Breast epithelium (tissue), 4 donors: ENCODE measurements around the gene HYCC1. TPM values are rescaled to one million over a fixed set of nuclear protein-coding genes. Genes with fewer than 3 reads are reported as not detected.

Experiments used
- DNase-seq, 2 donors: peaks; one replicate each; pipeline ENCODE4 v3.0.0-alpha.2; 2019; ENCODE audit warnings: low spot score in 2 of 2
- H3K27ac ChIP-seq, 2 donors: fragments of 200-600 bp; sonication (generic) in 1 of 2; one replicate each; pipeline ENCODE4 v1.5.1; 2016 to 2019; ENCODE audit warnings: mild to moderate bottlenecking in 1 of 2
- H3K27me3 ChIP-seq, 2 donors: fragments of 200-600 bp; sonication (generic) in 1 of 2; one replicate each; pipeline versions ENCODE4 v1.5.1 to v1.6.0; 2017 to 2019; ENCODE audit warnings: control low read depth in 1 of 2, mild to moderate bottlenecking in 1 of 2
- H3K36me3 ChIP-seq: fragments of 200-600 bp; one replicate; pipeline ENCODE4 v1.5.1; 2019
- H3K4me1 ChIP-seq, 2 donors: fragments of 200-600 bp; sonication (generic); one replicate each; pipeline ENCODE4 v1.5.1; 2016 to 2019; ENCODE audit warnings: control low read depth in 1 of 2
- H3K4me3 ChIP-seq, 3 donors: fragments of 200-600 bp; sonication (generic); 1 replicate in 2 of 3; 2 replicates in 1 of 3; pipeline ENCODE4 v1.5.1; 2016 to 2019; ENCODE audit warnings: mild to moderate bottlenecking in 3 of 3, moderate library complexity in 2 of 3
- H3K9me3 ChIP-seq, 2 donors: fragments of 200-600 bp; sonication (generic) in 1 of 2; one replicate each; pipeline ENCODE4 v1.5.1; 2016 to 2019; ENCODE audit warnings: control low read depth in 1 of 2
- POLR2A ChIP-seq: fragments of 450-650 bp; IDR thresholded peaks from one replicate; pipeline ENCODE4 v1.6.1; 2016; ENCODE audit warnings: antibody characterized with exemption, mild to moderate bottlenecking, moderate library complexity
- POLR2AphosphoS5 ChIP-seq, 3 donors: sonication (generic); formaldehyde crosslinking; IDR thresholded peaks; one replicate each; pipeline ENCODE4 v1.6.1; 2017; ENCODE audit warnings: antibody characterized with exemption in 3 of 3
- intact Hi-C: fragments of 100-400 bp; cut with DNase I; formaldehyde crosslinking; loops from one replicate; pipeline ENCODE4 v1.15.1; 2023; ENCODE audit warnings: low total_unique reads
- total RNA-seq, 3 donors: library from RNA; depleted of rRNA; stranded (reverse); fragments of >200 nt; gene quantifications; one replicate each; pipeline ENCODE4 v1.1.0, GENCODE V29; 2016
- TF ChIP-seq, protein P1 (sequence below), 3 donors: fragments of 450-650 bp; IDR thresholded peaks; one replicate each; pipeline ENCODE4 v1.5.1; 2016 to 2017; ENCODE audit warnings: antibody characterized with exemption in 3 of 3, mild to moderate bottlenecking in 3 of 3, moderate library complexity in 3 of 3

HYCC1 gene
- total RNA-seq, 3 donors from 2014 or later: 43.8 to 64.6 (median 50.4) TPM

DNA sequence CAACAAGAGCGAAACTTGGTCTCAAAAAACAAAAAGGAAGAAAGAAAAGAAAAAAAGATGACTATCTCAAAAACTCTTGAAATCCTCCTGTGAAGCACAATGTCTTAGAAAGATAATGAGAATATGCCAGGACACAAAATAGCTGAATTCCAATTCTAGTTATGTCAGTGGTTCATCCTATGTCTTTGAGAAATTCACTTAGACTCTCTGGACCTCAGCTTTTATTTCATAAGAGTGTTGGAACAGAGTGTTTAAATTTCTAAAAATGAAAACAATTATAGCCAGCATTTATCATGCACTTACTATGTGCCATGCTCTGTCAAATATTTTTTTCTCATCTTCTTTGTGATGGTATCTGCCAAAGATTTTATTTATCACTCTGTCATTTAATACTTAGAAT, 13.3 kb upstream of the HYCC1 start:
- Histone ChIP-seq H3K36me3 (no peaks in the 10 kb centered on the region), H3K27me3 (no peaks in the 10 kb centered on the region), H3K27ac (no peak overlapping the region), H3K4me1 (no peaks in the 10 kb centered on the region), H3K9me3 (no peaks in the 10 kb centered on the region), H3K4me3 (no peak overlapping the region)
- DNase-seq: no peak
- TF ChIP-seq POLR2A (no peak), POLR2AphosphoS5 (IDR thresholded peaks at IDR 0.05) (no peak)
- TF ChIP-seq, protein P1, sequence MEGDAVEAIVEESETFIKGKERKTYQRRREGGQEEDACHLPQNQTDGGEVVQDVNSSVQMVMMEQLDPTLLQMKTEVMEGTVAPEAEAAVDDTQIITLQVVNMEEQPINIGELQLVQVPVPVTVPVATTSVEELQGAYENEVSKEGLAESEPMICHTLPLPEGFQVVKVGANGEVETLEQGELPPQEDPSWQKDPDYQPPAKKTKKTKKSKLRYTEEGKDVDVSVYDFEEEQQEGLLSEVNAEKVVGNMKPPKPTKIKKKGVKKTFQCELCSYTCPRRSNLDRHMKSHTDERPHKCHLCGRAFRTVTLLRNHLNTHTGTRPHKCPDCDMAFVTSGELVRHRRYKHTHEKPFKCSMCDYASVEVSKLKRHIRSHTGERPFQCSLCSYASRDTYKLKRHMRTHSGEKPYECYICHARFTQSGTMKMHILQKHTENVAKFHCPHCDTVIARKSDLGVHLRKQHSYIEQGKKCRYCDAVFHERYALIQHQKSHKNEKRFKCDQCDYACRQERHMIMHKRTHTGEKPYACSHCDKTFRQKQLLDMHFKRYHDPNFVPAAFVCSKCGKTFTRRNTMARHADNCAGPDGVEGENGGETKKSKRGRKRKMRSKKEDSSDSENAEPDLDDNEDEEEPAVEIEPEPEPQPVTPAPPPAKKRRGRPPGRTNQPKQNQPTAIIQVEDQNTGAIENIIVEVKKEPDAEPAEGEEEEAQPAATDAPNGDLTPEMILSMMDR (IDR thresholded peaks at IDR 0.05): no peak
- intact Hi-C loops: no loop called here

DNA sequence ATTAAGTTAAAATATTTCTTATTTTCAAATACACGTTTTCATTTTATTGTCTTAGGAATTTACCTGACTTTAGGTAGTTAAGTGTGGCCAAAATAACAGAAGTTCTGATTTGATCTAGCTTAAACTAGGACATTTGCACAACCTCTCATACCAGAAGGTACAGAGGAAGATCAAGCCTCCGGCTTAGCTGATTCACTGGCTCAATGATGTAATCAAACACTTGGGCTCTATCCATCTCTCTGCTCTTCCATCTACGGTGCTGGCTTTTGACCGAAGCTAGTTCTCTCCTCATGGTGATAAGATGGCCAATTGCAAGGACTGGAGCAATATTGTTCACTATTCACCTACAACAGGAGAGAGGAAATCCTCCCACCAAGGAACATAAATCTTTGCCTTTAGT, 12.2 kb upstream of the HYCC1 start:
- Histone ChIP-seq H3K4me3 (no peak overlapping the region), H3K4me1 (no peaks in the 10 kb centered on the region), H3K36me3 (no peaks in the 10 kb centered on the region), H3K27me3 (no peaks in the 10 kb centered on the region), H3K27ac (no peak overlapping the region), H3K9me3 (no peaks in the 10 kb centered on the region)
- DNase-seq: no peak
- TF ChIP-seq POLR2A (no peak), POLR2AphosphoS5 (IDR thresholded peaks at IDR 0.05) (no peak)
- TF ChIP-seq, protein P1 (IDR thresholded peaks at IDR 0.05): no peak
- intact Hi-C loops: no loop called here

DNA sequence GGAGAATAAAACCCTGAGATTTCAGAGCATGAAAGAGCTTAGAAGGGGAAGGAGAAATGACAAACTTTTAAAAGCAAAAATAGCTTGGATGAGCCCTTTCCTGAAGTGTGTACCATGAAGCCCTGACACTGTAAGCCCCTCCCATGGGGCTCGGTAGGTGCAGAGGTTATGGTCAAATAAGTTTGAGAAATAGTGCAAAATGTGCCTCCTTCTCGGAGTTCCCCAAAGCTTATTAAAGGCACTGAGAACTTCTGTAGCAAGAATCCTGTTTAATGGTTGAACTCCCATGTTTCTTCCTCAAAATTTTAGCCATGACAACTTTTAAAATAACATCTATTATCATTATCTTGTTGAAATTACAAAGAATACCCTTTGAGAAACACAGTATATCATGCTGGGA, 10.5 kb upstream of the HYCC1 start:
- Histone ChIP-seq H3K9me3 (no peaks in the 10 kb centered on the region), H3K4me3 (no peak overlapping the region), H3K27ac (no peak overlapping the region), H3K27me3 (no peaks in the 10 kb centered on the region), H3K36me3 (no peaks in the 10 kb centered on the region), H3K4me1 (no peaks in the 10 kb centered on the region)
- intact Hi-C loops: no loop called here
- no peak for DNase-seq
- TF ChIP-seq POLR2AphosphoS5 (IDR thresholded peaks at IDR 0.05) (no peak), POLR2A (no peak)
- TF ChIP-seq, protein P1 (IDR thresholded peaks at IDR 0.05): no peak

DNA sequence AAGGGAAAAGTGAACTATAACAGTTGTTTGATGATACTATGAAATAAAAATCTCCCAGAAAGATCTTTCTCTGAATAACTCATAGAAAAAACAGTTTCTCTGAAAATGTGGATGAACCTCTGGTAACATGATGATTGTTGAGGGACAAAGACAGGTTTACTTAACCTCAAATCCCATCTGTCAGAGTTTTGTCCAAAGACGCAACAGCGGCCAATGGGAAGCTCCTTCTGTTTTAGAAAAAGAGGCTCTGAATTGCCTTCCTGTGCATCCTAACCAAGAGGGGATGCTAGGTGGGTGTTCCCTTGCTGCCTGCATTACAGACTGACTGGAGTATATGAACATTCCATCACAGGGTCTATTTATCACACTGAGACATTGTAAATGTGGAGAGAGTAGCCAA, 8.9 kb upstream of the HYCC1 start:
- intact Hi-C loops: no loop called here
- no peak for DNase-seq
- no peaks in the 10 kb centered on the region for H3K36me3 ChIP-seq
- no peaks in the 10 kb centered on the region for H3K27me3 ChIP-seq
- TF ChIP-seq, protein P1 (IDR thresholded peaks at IDR 0.05): no peak
- H3K9me3 ChIP-seq: no peaks in the 10 kb centered on the region
- no peak overlapping the region for H3K4me3 ChIP-seq
- peak overlapping the region in 1 of 2 donors; percentile 8 for H3K27ac ChIP-seq
- no peaks in the 10 kb centered on the region for H3K4me1 ChIP-seq

DNA sequence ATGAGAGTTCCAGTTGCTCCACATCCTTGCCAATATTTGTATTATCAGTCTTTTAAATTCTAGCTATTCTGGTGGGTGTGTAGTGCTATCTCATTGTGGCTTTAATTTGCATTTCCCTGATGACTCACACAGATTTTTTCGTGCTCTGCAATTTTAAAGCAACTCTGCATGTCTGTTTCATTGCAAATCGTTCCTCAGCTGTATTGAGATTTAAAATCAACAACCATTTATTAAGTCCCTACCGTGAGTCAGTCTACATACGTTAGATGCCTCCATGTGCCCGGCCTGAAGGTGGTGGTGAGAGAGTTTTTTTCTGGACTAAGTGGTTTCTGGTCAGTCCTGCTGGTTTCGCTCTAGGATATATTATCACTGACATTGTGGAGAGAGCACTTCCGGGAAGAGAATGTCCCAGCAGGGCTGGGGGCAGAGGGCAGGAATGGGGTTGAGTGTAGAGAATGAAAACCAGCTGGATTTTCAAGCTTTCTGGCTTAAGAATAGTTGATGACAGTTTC, 8.4 kb upstream of the HYCC1 start:
- Histone ChIP-seq H3K4me3 (no peak overlapping the region), H3K4me1 (no peaks in the 10 kb centered on the region), H3K36me3 (no peaks in the 10 kb centered on the region), H3K27ac (peak overlapping the region in 1 of 2 donors; percentile 8), H3K9me3 (no peaks in the 10 kb centered on the region), H3K27me3 (no peaks in the 10 kb centered on the region)
- no peak for DNase-seq
- intact Hi-C loops: no loop called here
- no peak for TF ChIP-seq POLR2A
- no peak for TF ChIP-seq POLR2AphosphoS5 (IDR thresholded peaks at IDR 0.05)
- TF ChIP-seq, protein P1 (IDR thresholded peaks at IDR 0.05): no peak
